ENCODE measurements around the gene ADTRP.

DNA sequence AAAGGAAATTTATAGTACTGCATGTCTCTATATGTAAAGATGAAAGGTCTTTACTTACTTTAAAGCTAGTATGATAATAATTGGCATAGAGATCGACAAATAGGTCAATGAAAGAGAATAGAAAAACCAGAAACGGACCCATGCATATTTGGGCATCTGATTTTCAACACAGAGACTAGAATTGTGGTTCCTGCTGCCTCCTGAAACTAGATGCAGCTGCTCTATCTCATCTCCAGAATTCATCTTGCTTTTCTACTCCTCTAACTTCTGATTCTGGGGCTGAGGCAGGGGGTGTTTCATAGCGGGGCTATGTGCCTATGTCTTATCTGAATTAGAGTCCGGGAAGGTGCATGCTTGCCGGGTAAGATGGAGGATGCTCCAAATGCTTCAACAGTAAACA, 105.9 kb downstream of the ADTRP start:
- TF ChIP-seq, protein P1, sequence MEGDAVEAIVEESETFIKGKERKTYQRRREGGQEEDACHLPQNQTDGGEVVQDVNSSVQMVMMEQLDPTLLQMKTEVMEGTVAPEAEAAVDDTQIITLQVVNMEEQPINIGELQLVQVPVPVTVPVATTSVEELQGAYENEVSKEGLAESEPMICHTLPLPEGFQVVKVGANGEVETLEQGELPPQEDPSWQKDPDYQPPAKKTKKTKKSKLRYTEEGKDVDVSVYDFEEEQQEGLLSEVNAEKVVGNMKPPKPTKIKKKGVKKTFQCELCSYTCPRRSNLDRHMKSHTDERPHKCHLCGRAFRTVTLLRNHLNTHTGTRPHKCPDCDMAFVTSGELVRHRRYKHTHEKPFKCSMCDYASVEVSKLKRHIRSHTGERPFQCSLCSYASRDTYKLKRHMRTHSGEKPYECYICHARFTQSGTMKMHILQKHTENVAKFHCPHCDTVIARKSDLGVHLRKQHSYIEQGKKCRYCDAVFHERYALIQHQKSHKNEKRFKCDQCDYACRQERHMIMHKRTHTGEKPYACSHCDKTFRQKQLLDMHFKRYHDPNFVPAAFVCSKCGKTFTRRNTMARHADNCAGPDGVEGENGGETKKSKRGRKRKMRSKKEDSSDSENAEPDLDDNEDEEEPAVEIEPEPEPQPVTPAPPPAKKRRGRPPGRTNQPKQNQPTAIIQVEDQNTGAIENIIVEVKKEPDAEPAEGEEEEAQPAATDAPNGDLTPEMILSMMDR (IDR thresholded peaks at IDR 0.05), result no peak
- TF ChIP-seq POLR2AphosphoS5 (IDR thresholded peaks at IDR 0.05) (no peak), POLR2A (IDR thresholded peaks at IDR 0.05) (no peak)
